Activated CD8-positive, alpha-beta T cell treated with anti-CD3 and anti-CD28 coated beads for 36 hours (primary cell): Measurements from ENCODE around the gene PPP1R16B. TPM values are rescaled to one million over a fixed set of nuclear protein-coding genes. Genes with fewer than 3 reads are reported as not detected.

Experiments used
- ATAC-seq: fragments of 200-7000 bp; cut with Tn5 transposase; one replicate; pipeline ENCODE4 v1.10.0; 2021; ENCODE audit warnings: mild to moderate bottlenecking, moderate library complexity
- CTCF ChIA-PET: fragments of 350-600 bp; sonication (Branson Sonifier 250); formaldehyde crosslinking; loops from one replicate; lab custom pipeline; 2021; ENCODE audit warnings: antibody characterized with exemption; lab: Charles Lee
- POLR2A ChIA-PET: fragments of 350-600 bp; sonication (Branson Sonifier 250); formaldehyde crosslinking; loops from one replicate; lab custom pipeline; 2021; ENCODE audit warnings: antibody characterized with exemption; lab: Charles Lee
- DNase-seq: peaks from one replicate; pipeline ENCODE4 v3.0.0-alpha.2; 2020
- H3K27ac Mint-ChIP-seq: one replicate; pipeline ENCODE4 v1.8.0; 2021; ENCODE audit warnings: mild to moderate bottlenecking, mixed read lengths
- H3K27me3 Mint-ChIP-seq: one replicate; pipeline ENCODE4 v1.8.0; 2021; ENCODE audit warnings: mixed read lengths
- H3K36me3 Mint-ChIP-seq: one replicate; pipeline ENCODE4 v1.8.0; 2021; ENCODE audit warnings: low read depth, mixed read lengths
- H3K4me1 Mint-ChIP-seq: one replicate; pipeline ENCODE4 v1.8.0; 2021; ENCODE audit warnings: low read depth, mixed read lengths
- H3K4me3 Mint-ChIP-seq: one replicate; pipeline ENCODE4 v1.8.0; 2021; ENCODE audit warnings: mild to moderate bottlenecking, moderate library complexity, mixed read lengths
- H3K9me3 Mint-ChIP-seq: one replicate; pipeline ENCODE4 v1.8.0; 2021; ENCODE audit warnings: mixed read lengths
- intact Hi-C: fragments of 100-400 bp; cut with micrococcal nuclease; formaldehyde crosslinking; loops from one replicate; pipeline ENCODE4 v1.10.0; 2022
- total RNA-seq, 2 experiments: library from RNA; stranded (reverse); gene quantifications; one replicate each; pipeline ENCODE4 v1.2.3, GENCODE V29; 2021
- TF ChIP-seq, protein P1 (sequence below): fragments of 200-600 bp; IDR thresholded peaks from one replicate; pipeline ENCODE4 v1.8.0; 2022; ENCODE audit warnings: antibody characterized with exemption, mild to moderate bottlenecking

PPP1R16B gene
- total RNA-seq, 2 experiments from 2014 or later: 74.9 to 81.4 TPM

DNA sequence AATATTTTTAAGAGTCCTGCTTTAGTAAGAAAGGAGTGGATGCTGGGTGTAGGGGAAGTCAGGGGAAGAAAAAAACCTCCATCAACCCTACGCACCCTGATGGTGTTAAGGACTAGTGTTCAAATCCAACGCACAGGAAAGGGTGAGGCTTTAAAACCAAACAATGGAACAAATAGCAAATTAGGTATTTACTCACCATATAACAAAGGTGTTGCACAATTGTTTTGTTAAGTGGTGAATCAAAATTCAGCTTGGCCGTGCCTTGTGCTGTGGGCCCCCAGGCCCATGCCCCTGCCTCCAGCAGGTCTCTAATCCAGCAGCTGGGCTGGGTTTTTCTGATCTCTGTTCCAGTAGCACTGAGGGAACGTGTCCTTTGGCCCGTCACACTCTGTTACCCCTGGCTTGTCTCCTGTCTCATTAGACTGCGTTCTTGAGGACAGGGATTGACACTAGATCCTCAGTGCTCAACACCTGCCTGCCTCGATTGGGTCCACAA, 132.5 kb downstream of the PPP1R16B start:
- Mint-ChIP-seq H3K4me1 (no peaks in the 10 kb centered on the region), H3K27me3 (no peaks in the 10 kb centered on the region), H3K27ac (no peak overlapping the region), H3K36me3 (peaks cover 26% of the 10 kb centered on the region), H3K9me3 (no peaks in the 10 kb centered on the region), H3K4me3 (no peak overlapping the region)
- ChIA-PET POLR2A (interaction anchor here (1.5 kb wide), 1 partner anchor 10 kb away, joined by 4 read pairs; no protein-coding TSS in a partner anchor), CTCF (interaction anchor here (1.2 kb wide), 1 partner anchor 111 kb away, joined by 3 read pairs; no protein-coding TSS in a partner anchor)
- intact Hi-C loops: no loop called here
- ATAC-seq: no peak
- DNase-seq: no peak
- TF ChIP-seq, protein P1, sequence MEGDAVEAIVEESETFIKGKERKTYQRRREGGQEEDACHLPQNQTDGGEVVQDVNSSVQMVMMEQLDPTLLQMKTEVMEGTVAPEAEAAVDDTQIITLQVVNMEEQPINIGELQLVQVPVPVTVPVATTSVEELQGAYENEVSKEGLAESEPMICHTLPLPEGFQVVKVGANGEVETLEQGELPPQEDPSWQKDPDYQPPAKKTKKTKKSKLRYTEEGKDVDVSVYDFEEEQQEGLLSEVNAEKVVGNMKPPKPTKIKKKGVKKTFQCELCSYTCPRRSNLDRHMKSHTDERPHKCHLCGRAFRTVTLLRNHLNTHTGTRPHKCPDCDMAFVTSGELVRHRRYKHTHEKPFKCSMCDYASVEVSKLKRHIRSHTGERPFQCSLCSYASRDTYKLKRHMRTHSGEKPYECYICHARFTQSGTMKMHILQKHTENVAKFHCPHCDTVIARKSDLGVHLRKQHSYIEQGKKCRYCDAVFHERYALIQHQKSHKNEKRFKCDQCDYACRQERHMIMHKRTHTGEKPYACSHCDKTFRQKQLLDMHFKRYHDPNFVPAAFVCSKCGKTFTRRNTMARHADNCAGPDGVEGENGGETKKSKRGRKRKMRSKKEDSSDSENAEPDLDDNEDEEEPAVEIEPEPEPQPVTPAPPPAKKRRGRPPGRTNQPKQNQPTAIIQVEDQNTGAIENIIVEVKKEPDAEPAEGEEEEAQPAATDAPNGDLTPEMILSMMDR: no peak

DNA sequence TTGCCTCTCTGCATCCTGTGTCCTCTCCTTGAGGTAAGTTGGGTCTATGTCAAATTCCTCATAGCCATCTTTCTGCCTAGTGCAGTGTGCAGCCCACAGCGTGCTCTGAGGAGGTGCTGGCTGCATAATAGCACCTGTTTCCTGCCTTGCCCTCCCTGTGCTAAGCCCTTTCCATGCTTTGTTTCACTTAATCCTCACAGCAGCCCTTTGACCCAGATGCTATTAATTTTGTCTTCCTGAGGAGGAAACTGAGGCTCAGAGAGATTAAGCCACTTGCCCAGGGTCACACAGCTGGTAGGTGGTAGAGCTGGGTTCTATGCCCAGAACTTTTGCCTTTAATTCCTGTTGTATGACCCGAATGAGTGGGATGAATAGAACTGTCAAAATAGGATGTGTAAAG, 134.2 kb downstream of the PPP1R16B start:
- no peak overlapping the region for H3K27ac Mint-ChIP-seq

DNA sequence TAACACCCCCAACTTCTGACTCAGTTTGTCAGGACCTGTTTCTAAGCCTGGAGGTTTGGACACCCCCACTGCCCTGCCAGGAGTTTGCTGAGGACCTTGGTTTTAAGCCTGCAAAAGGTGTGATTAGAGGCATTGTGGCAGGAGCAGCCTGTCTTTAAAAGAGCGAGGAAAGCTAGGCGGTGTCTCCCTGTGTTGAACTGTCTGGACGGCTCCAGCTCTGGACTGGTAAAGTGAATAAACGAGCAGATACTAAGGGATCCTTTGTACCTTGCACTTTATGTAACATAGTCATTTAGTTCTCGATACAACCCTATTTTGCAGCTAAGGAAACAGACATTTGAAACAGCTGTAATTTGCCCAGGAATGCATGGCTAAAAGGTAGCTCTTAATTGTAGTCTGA, 135.1 kb downstream of the PPP1R16B start:
- H3K27me3 Mint-ChIP-seq: no peaks in the 10 kb centered on the region
- ChIA-PET POLR2A (no interaction called here), CTCF (interaction anchor here (0.7 to 1.9 kb wide), 3 partner anchors 21 to 308 kb away, joined by 3 to 5 read pairs (median 5); no protein-coding TSS in a partner anchor)
- H3K9me3 Mint-ChIP-seq: no peaks in the 10 kb centered on the region
- TF ChIP-seq, protein P1: no peak
- peaks cover 34% of the 10 kb centered on the region for H3K36me3 Mint-ChIP-seq
- no peak overlapping the region for H3K27ac Mint-ChIP-seq
- no peak overlapping the region for H3K4me3 Mint-ChIP-seq
- no peaks in the 10 kb centered on the region for H3K4me1 Mint-ChIP-seq
- ATAC-seq (no peak), DNase-seq (no peak)
- intact Hi-C loops: no loop called here

More for the DNA sequence above, 134.2 kb downstream of the PPP1R16B start:
- Mint-ChIP-seq H3K27me3 (no peaks in the 10 kb centered on the region), H3K4me1 (no peaks in the 10 kb centered on the region), H3K4me3 (no peak overlapping the region), H3K9me3 (no peaks in the 10 kb centered on the region), H3K36me3 (peaks cover 30% of the 10 kb centered on the region)
- no peak for ATAC-seq
- POLR2A ChIA-PET: no interaction called here
- CTCF ChIA-PET: no interaction called here
- intact Hi-C loops: no loop called here
- DNase-seq: no peak
- TF ChIP-seq, protein P1: no peak

DNA sequence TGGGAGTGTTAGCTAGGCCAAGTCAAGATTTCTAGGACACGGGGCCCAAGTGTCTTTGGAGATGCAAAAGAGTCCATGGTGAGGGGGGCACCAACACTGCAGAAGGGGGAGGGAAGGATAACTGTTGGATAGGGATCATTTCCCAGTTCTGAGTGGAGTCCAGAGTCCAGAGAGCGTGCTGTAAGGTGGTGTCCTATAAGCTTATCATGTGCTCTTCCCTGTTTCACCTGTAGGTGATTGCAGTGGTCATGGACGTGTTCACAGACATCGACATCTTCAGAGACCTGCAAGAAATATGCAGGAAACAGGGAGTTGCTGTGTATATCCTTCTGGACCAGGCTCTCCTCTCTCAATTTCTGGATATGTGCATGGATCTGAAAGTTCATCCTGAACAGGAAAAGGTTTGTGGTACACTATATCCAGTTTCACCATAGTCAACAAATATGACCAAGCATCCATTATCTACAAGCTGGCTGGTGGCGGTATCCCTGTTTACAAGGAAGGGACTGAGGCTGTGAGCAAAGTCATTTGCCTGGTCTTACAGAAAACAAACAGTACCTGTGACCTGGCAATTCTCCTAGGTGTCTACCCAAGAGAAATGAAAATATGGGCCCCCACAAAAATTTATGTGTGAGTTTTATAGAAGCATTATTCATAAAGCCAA, 136.4 kb downstream of the PPP1R16B start:
- no peaks in the 10 kb centered on the region for H3K9me3 Mint-ChIP-seq
- no peak overlapping the region for H3K27ac Mint-ChIP-seq
- ATAC-seq (no peak), DNase-seq (no peak)
- CTCF ChIA-PET: interaction anchor here (1.2 to 1.9 kb wide), 3 partner anchors 19 to 309 kb away, joined by 4 to 5 read pairs (median 5); no protein-coding TSS in a partner anchor
- H3K36me3 Mint-ChIP-seq: peaks cover 39% of the 10 kb centered on the region
- intact Hi-C loops: no loop called here
- POLR2A ChIA-PET: interaction anchor here (0.6 to 0.7 kb wide), 3 partner anchors 10 to 34 kb away, joined by 3 read pairs; no protein-coding TSS in a partner anchor
- no peaks in the 10 kb centered on the region for H3K27me3 Mint-ChIP-seq
- TF ChIP-seq, protein P1: no peak
- no peaks in the 10 kb centered on the region for H3K4me1 Mint-ChIP-seq
- no peak overlapping the region for H3K4me3 Mint-ChIP-seq

DNA sequence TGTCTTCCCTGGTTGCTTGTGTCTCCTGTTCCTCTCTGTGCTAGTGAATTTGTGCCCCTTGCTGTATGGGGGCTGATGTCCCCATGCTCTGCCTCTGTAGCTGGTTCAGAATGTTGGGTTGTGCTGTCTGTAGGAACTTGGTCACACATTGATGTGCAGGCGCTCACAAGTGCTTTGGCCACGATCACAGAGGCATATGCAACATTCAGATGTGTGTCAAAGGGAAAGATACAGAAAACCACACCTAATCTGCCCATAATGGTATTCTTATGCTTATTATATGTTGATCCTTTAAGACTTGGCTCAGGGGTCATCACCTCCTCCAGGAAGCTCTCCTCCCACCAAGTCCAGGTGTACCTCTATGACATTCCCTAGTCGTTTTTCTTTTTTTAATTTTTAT, 139.5 kb downstream of the PPP1R16B start:
- no peaks in the 10 kb centered on the region for H3K27me3 Mint-ChIP-seq
- POLR2A ChIA-PET: interaction anchor here (1.7 kb wide), 1 partner anchor 17 kb away, joined by 5 read pairs; the partner anchor contains the start of gene DHX35
- TF ChIP-seq, protein P1: no peak
- ATAC-seq (no peak), DNase-seq (no peak)
- H3K36me3 Mint-ChIP-seq: peaks cover 49% of the 10 kb centered on the region
- no peak overlapping the region for H3K27ac Mint-ChIP-seq
- intact Hi-C loops: no loop called here
- CTCF ChIA-PET: no interaction called here
- H3K9me3 Mint-ChIP-seq: no peaks in the 10 kb centered on the region
- H3K4me1 Mint-ChIP-seq: no peaks in the 10 kb centered on the region
- no peak overlapping the region for H3K4me3 Mint-ChIP-seq
